ENCODE measurements around the gene DENND2A. TPM values are rescaled to one million over a fixed set of nuclear protein-coding genes. Genes with fewer than 3 reads are reported as not detected.
A peak's percentile ranks its signal among the peaks of the same experiment; 100 is the strongest.
"Not testable (repeated sequence)": the region's sequence is repeated elsewhere in the genome, so short reads cannot be mapped to it uniquely, and the experiment has no call there.

The DENND2A gene
- total RNA-seq, 1 experiment from 2014 or later, result 19.9 TPM

GRCh38 chr7:140506788-140507464 lies 133.7 kb downstream of the DENND2A start:
- DNase-seq (ENCODE audit: low read depth), result peak; percentile 30

GRCh38 chr7:140501966-140502365 lies 138.6 kb downstream of the DENND2A start:
- no peak for DNase-seq (ENCODE audit: low read depth)

- not testable (repeated sequence) for DNase-seq (ENCODE audit: low read depth)
Observed at GRCh38 chr7:140497807-140498206, 142.8 kb downstream of the DENND2A start.

- no peak for DNase-seq (ENCODE audit: low read depth)
Observed at GRCh38 chr7:140497241-140497769, 143.3 kb downstream of the DENND2A start.

- no peak for DNase-seq (ENCODE audit: low read depth)
Observed at GRCh38 chr7:140495514-140496097, 145.0 kb downstream of the DENND2A start.

- DNase-seq (ENCODE audit: low read depth), result no peak
Observed at GRCh38 chr7:140494867-140495266, 145.7 kb downstream of the DENND2A start.

GRCh38 chr7:140489026-140489359 lies 151.6 kb downstream of the DENND2A start:
- no peak for DNase-seq (ENCODE audit: low read depth)

GRCh38 chr7:140485500-140486265 lies 154.9 kb downstream of the DENND2A start:
- no peak for DNase-seq (ENCODE audit: low read depth)

- DNase-seq (ENCODE audit: low read depth), result no peak
Observed at GRCh38 chr7:140484951-140485499, 155.6 kb downstream of the DENND2A start.

GRCh38 chr7:140484479-140484878 lies 156.1 kb downstream of the DENND2A start:
- DNase-seq (ENCODE audit: low read depth), result no peak

- DNase-seq (ENCODE audit: low read depth), result no peak
Observed at GRCh38 chr7:140479739-140480084, 160.9 kb downstream of the DENND2A start.

GRCh38 chr7:140479062-140479738 lies 161.4 kb downstream of the DENND2A start, which contains the start of gene MKRN1:
Gene MKRN1, minus strand, starts transcription at chr7:140479505. Its CDS starts 161 bp downstream, at chr7:140479344.
- DNase-seq (ENCODE audit: low read depth), result peak; percentile 95

GRCh38 chr7:140478246-140479061 lies 162.2 kb downstream of the DENND2A start:
- DNase-seq (ENCODE audit: low read depth), result peak; percentile 42

GRCh38 chr7:140476698-140477261 lies 163.8 kb downstream of the DENND2A start:
- DNase-seq (ENCODE audit: low read depth), result no peak

GRCh38 chr7:140475747-140476333 lies 164.8 kb downstream of the DENND2A start:
- DNase-seq (ENCODE audit: low read depth), result peak; percentile 65

Other genes with a start within 250 kb of the DENND2A start
- 22.7 and 37.1 TPM in 2 replicates for gene SLC37A3, start 242.3 kb downstream of the DENND2A start, total RNA-seq (2014; rRNA removed; shearing (Covaris generic))
- not detected in 2 replicates for gene RAB19, start 236.8 kb downstream of the DENND2A start, total RNA-seq (2014; rRNA removed; shearing (Covaris generic))
- gene MKRN1, start 161.3 kb downstream of the DENND2A start, total RNA-seq (2014; rRNA removed; shearing (Covaris generic)), result 49.3 and 77.7 TPM in 2 replicates
- 14.2 and 22.0 TPM in 2 replicates for gene ADCK2, start 32.1 kb upstream of the DENND2A start, total RNA-seq (2014; rRNA removed; shearing (Covaris generic))
- gene NDUFB2, start 55.9 kb upstream of the DENND2A start, total RNA-seq (2014; rRNA removed; shearing (Covaris generic)), result 734 and 940 TPM in 2 replicates